Head of caudate nucleus (tissue), 42 donors: ENCODE results near the gene RAB15.

Experiments
- DNase-seq, 42 donors: peaks; one replicate each; pipeline versions ENCODE4 v3.0.0 to v3.0.0-alpha.2; 2020 to 2021; ENCODE audit warnings: mixed read lengths in 7 of 42
- intact Hi-C: fragments of 100-400 bp; cut with DNase I; formaldehyde crosslinking; loops from one replicate; pipeline ENCODE4 v1.15.0; 2022

The RAB15 gene

GRCh38 chr14:64965356-64966000 is 6.7 kb downstream of the RAB15 start:
- DNase-seq = peak in 40 of 42 donors; percentile 29 to 90 (median 66)
- intact Hi-C loops = loop anchor here (10.0 kb wide), 1 partner anchor 51 kb away; the partner anchor contains the start of gene CHURC1

- peak in 2 of 42 donors; percentile 32 to 41 for DNase-seq
- intact Hi-C loops = loop anchor here (10.0 kb wide), 1 partner anchor 49 kb away; the partner anchor contains the start of gene CHURC1
Observed at GRCh38 chr14:64963611-64964010, 8.5 kb downstream of the RAB15 start.

- intact Hi-C loops = loop anchor here (10.0 kb wide), 1 partner anchor 46 kb away; the partner anchor contains the start of gene CHURC1
- DNase-seq = no peak
Observed at GRCh38 chr14:64960762-64961276, 11.3 kb downstream of the RAB15 start.

- DNase-seq = no peak
- intact Hi-C loops = no loop called here
Observed at GRCh38 chr14:64958743-64959142, 13.4 kb downstream of the RAB15 start.

GRCh38 chr14:64958201-64958600 is 13.9 kb downstream of the RAB15 start:
- intact Hi-C loops = no loop called here
- no peak for DNase-seq

GRCh38 chr14:64956697-64957406 is 15.3 kb downstream of the RAB15 start:
- intact Hi-C loops = no loop called here
- DNase-seq = peak in 9 of 42 donors; percentile 2 to 64 (median 30)

GRCh38 chr14:64955297-64955696 is 16.8 kb downstream of the RAB15 start:
- intact Hi-C loops = no loop called here
- DNase-seq = peak in 5 of 42 donors; percentile 10 to 36 (median 23)

- intact Hi-C loops = no loop called here
- peak in 5 of 42 donors; percentile 5 to 44 (median 18) for DNase-seq
Observed at GRCh38 chr14:64954491-64955240, 17.5 kb downstream of the RAB15 start.

GRCh38 chr14:64953661-64954060 is 18.5 kb downstream of the RAB15 start:
- intact Hi-C loops = no loop called here
- DNase-seq = peak in 2 of 42 donors; percentile 13 to 17

GRCh38 chr14:64953310-64953654 is 18.9 kb downstream of the RAB15 start:
- intact Hi-C loops = no loop called here
- DNase-seq = peak in 3 of 42 donors; percentile 7 to 36 (median 22)

- DNase-seq = peak in 1 of 42 donors; percentile 5
- intact Hi-C loops = no loop called here
Observed at GRCh38 chr14:64952598-64953309, 19.4 kb downstream of the RAB15 start.

- peak in 2 of 42 donors; percentile 0 to 22 for DNase-seq
Observed at GRCh38 chr14:64951724-64952123, 20.4 kb downstream of the RAB15 start.

GRCh38 chr14:64951291-64951690 is 20.8 kb downstream of the RAB15 start:
- intact Hi-C loops = no loop called here
- DNase-seq = peak in 2 of 42 donors; percentile 21 to 39

More at GRCh38 chr14:64951724-64952123, 20.4 kb downstream of the RAB15 start:
- intact Hi-C loops = no loop called here

GRCh38 chr14:64950889-64951288 is 21.2 kb downstream of the RAB15 start:
- DNase-seq = peak in 34 of 42 donors; percentile 11 to 87 (median 62)
- intact Hi-C loops = no loop called here

- intact Hi-C loops = no loop called here
- DNase-seq = no peak
Observed at GRCh38 chr14:64948612-64949210, 23.4 kb downstream of the RAB15 start.

GRCh38 chr14:64947710-64948611 is 24.2 kb downstream of the RAB15 start:
- intact Hi-C loops = no loop called here
- peak in 2 of 42 donors; percentile 24 to 40 for DNase-seq

GRCh38 chr14:64946310-64947045 is 25.7 kb downstream of the RAB15 start:
- peak in 2 of 42 donors; percentile 12 to 21 for DNase-seq
- intact Hi-C loops = no loop called here
